Vagina (tissue), 2 donors: ENCODE measurements around the gene APRT. TPM values are rescaled to one million over a fixed set of nuclear protein-coding genes. Genes with fewer than 3 reads are reported as not detected.
A peak's percentile ranks its signal among the peaks of the same experiment; 100 is the strongest.

ENCODE experiments used
- DNase-seq, 2 donors: peaks; one replicate each; pipeline ENCODE4 v3.0.0-alpha.2; 2017; ENCODE audit errors: extremely low spot score in 2 of 2
- H3K27ac ChIP-seq: fragments of 200-600 bp; sonication (generic); one replicate; pipeline ENCODE4 v1.5.1; 2019
- H3K27me3 ChIP-seq: fragments of 200-600 bp; sonication (generic); one replicate; pipeline ENCODE4 v1.5.1; 2019
- H3K36me3 ChIP-seq, 2 donors: fragments of 200-600 bp; sonication (generic); one replicate each; pipeline ENCODE4 v1.5.1; 2017 to 2019
- H3K4me1 ChIP-seq: fragments of 200-600 bp; sonication (generic); one replicate; pipeline ENCODE4 v1.5.1; 2019
- H3K4me3 ChIP-seq, 2 donors: fragments of 200-600 bp; sonication (generic); 1 replicate in 1 of 2; 2 replicates in 1 of 2; pipeline ENCODE4 v1.5.1; 2016 to 2019
- H3K9me3 ChIP-seq: fragments of 200-600 bp; sonication (generic); one replicate; pipeline ENCODE4 v1.5.1; 2019
- POLR2A ChIP-seq, 2 donors: fragments of 450-650 bp; IDR thresholded peaks; one replicate each; pipeline ENCODE4 v1.6.1; 2017; ENCODE audit warnings: antibody characterized with exemption in 2 of 2, mild to moderate bottlenecking in 2 of 2, moderate library complexity in 2 of 2
- POLR2AphosphoS5 ChIP-seq, 2 donors: sonication (generic); formaldehyde crosslinking; IDR thresholded peaks; one replicate each; pipeline ENCODE4 v1.9.0; 2017; ENCODE audit warnings: antibody characterized with exemption in 2 of 2, mild to moderate bottlenecking in 2 of 2, low read depth in 1 of 2; ENCODE audit not compliant: insufficient read depth in 1 of 2
- intact Hi-C: fragments of 100-400 bp; cut with DNase I; formaldehyde crosslinking; loops from one replicate; pipeline ENCODE4 v1.15.1; 2023
- total RNA-seq: library from RNA; depleted of rRNA; stranded (reverse); fragments of >200 nt; gene quantifications from one replicate; pipeline ENCODE4 v1.2.3, GENCODE V29; 2016
- TF ChIP-seq, protein P1 (sequence below), 3 experiments: fragments of 450-650 bp in 2 of 3; fragments of 200-600 bp in 1 of 3; sonication (generic) in 1 of 3; IDR thresholded peaks; one replicate each; pipeline ENCODE4 v1.5.1; 2017 to 2019; ENCODE audit warnings: antibody characterized with exemption in 3 of 3, mild to moderate bottlenecking in 2 of 3, moderate library complexity in 2 of 3

APRT gene
- total RNA-seq, 1 donor from 2014 or later: 134 TPM

DNA sequence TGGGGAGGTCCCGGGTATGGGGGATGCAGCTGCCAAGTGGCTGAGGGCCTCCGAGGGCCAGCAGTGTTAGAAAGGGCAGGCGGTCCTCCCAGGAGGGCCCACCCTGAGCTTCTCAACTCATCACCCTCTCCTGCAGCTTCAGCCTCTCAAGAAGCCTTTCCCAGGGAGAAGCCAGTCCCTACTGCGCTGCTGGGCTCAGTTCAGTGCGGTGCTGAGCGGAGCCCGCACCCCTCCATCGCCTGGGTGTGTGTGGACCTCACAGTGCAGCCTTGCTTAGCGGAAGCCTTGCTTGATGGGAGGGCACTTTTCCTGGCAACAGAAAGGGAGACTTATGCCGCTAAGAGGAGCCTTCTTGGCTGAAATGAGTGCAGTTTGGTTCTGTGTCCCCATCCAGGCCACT, 3.5 kb upstream of the APRT start:
- H3K27me3 ChIP-seq: no peaks in the 10 kb centered on the region
- no peaks in the 10 kb centered on the region for H3K36me3 ChIP-seq
- intact Hi-C loops: loop anchor here (5.0 kb wide), 1 partner anchor 37 kb away; no protein-coding TSS in a partner anchor
- no peak overlapping the region for H3K4me3 ChIP-seq
- TF ChIP-seq POLR2A (IDR thresholded peaks at IDR 0.05) (no peak), POLR2AphosphoS5 (IDR thresholded peaks at IDR 0.05; ENCODE audit: insufficient read depth in 1 of 2, low read depth in 1 of 2) (no peak)
- TF ChIP-seq, protein P1, sequence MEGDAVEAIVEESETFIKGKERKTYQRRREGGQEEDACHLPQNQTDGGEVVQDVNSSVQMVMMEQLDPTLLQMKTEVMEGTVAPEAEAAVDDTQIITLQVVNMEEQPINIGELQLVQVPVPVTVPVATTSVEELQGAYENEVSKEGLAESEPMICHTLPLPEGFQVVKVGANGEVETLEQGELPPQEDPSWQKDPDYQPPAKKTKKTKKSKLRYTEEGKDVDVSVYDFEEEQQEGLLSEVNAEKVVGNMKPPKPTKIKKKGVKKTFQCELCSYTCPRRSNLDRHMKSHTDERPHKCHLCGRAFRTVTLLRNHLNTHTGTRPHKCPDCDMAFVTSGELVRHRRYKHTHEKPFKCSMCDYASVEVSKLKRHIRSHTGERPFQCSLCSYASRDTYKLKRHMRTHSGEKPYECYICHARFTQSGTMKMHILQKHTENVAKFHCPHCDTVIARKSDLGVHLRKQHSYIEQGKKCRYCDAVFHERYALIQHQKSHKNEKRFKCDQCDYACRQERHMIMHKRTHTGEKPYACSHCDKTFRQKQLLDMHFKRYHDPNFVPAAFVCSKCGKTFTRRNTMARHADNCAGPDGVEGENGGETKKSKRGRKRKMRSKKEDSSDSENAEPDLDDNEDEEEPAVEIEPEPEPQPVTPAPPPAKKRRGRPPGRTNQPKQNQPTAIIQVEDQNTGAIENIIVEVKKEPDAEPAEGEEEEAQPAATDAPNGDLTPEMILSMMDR (IDR thresholded peaks at IDR 0.05): no peak
- no peak for DNase-seq
- H3K27ac ChIP-seq: no peak overlapping the region
- peaks cover 26% of the 10 kb centered on the region for H3K4me1 ChIP-seq
- H3K9me3 ChIP-seq: no peaks in the 10 kb centered on the region

DNA sequence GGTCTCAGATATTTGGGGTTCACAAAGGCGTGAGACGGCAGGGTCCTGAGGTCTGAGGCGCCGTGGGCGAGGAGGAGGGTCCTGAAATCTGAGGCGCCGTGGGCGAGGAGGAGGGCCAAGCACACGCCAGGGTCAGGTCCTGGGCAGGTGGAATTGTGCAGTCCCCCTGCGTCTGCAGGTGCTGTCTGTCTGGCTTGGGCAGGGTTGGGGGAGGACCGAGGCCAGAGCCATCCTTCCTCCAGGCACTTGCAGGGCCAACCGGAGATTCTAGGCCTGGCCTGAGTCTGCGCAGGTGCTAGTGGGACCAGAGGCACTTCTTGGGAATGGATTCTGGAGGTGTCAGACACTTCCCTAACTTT, 2.4 kb upstream of the APRT start:
- Histone ChIP-seq H3K27ac (no peak overlapping the region), H3K36me3 (peaks cover 0 to 7% of the 10 kb centered on the region in 2 donors), H3K4me3 (no peak overlapping the region), H3K9me3 (no peaks in the 10 kb centered on the region), H3K4me1 (peaks cover 37% of the 10 kb centered on the region), H3K27me3 (no peaks in the 10 kb centered on the region)
- DNase-seq: no peak
- TF ChIP-seq POLR2A (IDR thresholded peaks at IDR 0.05): no peak
- no peak for TF ChIP-seq POLR2AphosphoS5 (IDR thresholded peaks at IDR 0.05; ENCODE audit: insufficient read depth in 1 of 2, low read depth in 1 of 2)
- TF ChIP-seq, protein P1 (IDR thresholded peaks at IDR 0.05): no peak
- intact Hi-C loops: no loop called here

DNA sequence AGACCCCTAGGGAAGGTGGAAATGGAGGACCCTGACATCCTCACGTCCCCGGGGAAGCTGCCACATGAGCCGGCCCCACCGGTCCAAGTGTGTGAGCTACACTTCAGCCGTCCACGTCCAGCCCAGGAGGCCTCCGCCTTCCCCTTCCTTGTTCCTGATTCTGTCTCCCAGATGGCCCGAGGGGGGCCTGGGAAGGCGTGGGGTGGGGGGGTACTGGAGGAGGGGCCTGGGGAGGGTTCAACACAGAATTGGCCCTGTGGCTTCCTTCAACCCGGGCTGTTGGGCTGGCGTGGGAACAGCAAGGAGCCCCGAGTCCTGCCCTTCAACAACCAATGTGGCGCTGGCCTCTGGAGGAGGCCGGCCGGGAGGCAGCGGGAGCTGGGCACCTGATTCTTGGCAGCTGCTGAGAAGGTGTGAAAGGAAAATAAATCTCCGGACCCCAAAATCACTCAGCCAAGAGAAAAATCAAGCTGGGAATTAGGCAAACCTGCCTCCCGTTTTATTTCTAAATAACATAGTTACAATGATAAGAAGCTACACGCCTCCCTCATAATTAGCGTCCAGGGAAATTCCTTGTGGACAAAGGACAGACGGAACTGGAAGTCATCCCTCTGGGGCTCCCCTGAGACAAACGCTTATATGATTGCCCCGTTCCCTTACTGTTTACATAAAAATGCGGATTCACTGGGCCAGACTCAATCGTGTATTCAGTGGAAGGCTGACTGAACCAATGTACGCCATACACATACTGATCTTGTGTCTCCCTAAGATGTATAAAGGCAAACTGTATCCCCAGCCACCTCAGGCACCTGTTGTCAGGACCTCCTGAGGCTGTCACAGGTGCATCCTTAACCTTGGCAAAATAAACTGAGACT, 1.8 kb upstream of the APRT start:
- intact Hi-C loops: no loop called here
- Histone ChIP-seq H3K36me3 (peaks cover 0 to 12% of the 10 kb centered on the region in 2 donors), H3K27ac (peak overlapping the region; percentile 94), H3K4me3 (peak overlapping the region in 1 of 2 donors; percentile 93), H3K4me1 (peaks cover 39% of the 10 kb centered on the region), H3K27me3 (no peaks in the 10 kb centered on the region), H3K9me3 (no peaks in the 10 kb centered on the region)
- TF ChIP-seq, protein P1 (IDR thresholded peaks at IDR 0.05): no peak
- no peak for TF ChIP-seq POLR2A (IDR thresholded peaks at IDR 0.05)
- TF ChIP-seq POLR2AphosphoS5 (IDR thresholded peaks at IDR 0.05; ENCODE audit: insufficient read depth in 1 of 2, low read depth in 1 of 2): no peak
- no peak for DNase-seq

DNA sequence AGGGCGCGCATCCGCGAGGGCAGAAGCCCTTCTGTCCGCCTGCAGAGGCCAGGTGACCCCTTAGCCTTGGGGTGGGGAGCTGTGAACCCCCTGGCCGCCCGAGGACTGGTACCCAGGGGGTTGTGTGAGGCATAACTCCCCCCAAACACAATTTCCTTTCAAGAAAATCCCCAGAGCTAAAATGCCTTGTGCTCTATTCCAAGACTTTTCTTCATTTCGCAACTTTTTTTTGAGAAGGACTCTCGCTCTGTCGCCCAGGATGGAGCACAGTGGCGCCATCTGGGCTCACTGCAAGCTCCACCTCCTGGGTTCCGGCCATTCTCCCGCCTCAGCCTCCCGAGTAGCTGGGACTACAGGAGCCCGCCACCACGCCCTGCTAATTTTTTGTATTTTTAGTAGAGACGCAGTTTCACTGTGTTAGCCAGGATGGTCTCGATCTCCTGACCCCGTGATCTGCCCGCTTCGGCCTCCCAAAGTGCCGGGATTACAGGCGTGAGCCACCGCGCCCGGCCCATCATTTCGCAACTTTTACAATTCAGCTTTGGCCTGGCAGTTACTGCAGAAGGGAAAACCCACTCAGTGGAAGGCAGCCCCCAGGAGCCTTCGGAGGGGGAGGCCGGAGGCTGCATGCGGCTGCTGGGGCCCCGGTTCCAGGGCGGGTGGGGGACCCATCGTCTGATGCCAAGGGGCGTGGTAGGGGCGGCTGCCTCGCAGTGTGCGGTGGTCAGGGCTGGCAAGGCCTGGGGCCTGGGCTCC, 963 bp upstream of the APRT start:
- peak overlapping the region; percentile 94 for H3K27ac ChIP-seq
- no peak for DNase-seq
- peaks cover 0 to 12% of the 10 kb centered on the region in 2 donors for H3K36me3 ChIP-seq
- no peak for TF ChIP-seq POLR2AphosphoS5 (IDR thresholded peaks at IDR 0.05; ENCODE audit: insufficient read depth in 1 of 2, low read depth in 1 of 2)
- TF ChIP-seq POLR2A (IDR thresholded peaks at IDR 0.05): no peak
- peaks cover 39% of the 10 kb centered on the region for H3K4me1 ChIP-seq
- peak overlapping the region; percentile 93 to 94 for H3K4me3 ChIP-seq
- H3K9me3 ChIP-seq: no peaks in the 10 kb centered on the region
- intact Hi-C loops: no loop called here
- H3K27me3 ChIP-seq: no peaks in the 10 kb centered on the region

DNA sequence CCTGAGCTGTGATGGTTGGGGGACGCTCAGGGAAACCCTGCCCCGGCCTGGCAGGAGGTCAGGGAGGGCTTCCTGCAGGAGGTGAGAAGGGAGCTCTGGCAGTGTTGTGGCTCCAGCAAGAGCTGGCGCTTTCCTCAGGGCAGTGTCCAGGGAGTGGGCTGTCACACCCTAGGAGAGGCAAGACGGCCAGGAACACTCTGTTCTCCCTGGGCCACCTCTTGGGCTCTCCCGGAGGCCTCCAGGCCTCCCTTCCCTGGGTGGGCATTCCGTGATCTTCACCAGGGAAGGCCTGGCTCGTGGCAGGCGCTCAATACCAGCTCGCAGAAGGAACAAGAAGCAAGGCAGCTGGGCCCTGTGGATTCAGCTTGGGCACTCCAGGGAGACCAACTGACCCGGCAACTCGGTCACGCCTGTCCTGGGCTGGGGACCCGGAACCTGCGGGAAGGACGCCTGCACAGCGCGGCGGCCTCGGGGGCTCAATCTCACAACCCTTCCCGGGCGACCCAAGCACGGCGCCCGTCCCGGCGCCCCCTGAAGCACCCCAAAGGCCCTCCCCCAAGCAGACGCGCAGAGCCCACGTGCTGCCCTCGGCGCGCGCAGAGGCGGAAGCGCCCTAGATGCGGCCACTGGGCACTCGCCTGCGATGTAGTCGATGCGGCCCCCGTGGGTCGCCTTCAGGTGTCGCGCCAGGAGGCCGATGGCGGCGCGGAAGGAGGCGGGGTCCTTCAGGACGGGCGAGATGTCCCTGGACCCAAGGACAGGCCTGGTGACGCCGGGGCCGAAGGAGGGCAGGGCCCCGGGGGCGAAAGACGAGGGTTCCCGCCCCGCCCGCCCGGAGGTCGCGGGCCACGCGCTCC, 588 bp downstream of the APRT start:
- Histone ChIP-seq H3K27ac (peak overlapping the region; percentile 94), H3K4me1 (peaks cover 39% of the 10 kb centered on the region), H3K9me3 (no peaks in the 10 kb centered on the region), H3K27me3 (no peaks in the 10 kb centered on the region), H3K36me3 (peaks cover 0 to 12% of the 10 kb centered on the region in 2 donors), H3K4me3 (peak overlapping the region; percentile 93 to 94)
- TF ChIP-seq POLR2AphosphoS5 (IDR thresholded peaks at IDR 0.05; ENCODE audit: insufficient read depth in 1 of 2, low read depth in 1 of 2) (peak in 1 of 2 donors; percentile 94), POLR2A (IDR thresholded peaks at IDR 0.05) (peak in 1 of 2 donors; percentile 56)
- TF ChIP-seq, protein P1 (IDR thresholded peaks at IDR 0.05): no peak
- no peak for DNase-seq
- intact Hi-C loops: no loop called here
